HepG2 (cell line): Measurements from ENCODE around the gene PIP5KL1. TPM values are rescaled to one million over a fixed set of nuclear protein-coding genes. Genes with fewer than 3 reads are reported as not detected.

Experiments used
- ATAC-seq: fragments of 200-7000 bp; cut with Tn5 transposase; 3 replicates; pipeline ENCODE4 v1.9.1; 2020; ENCODE audit warnings: mild to moderate bottlenecking, moderate library complexity
- BruUV-seq: library from RNA; stranded (reverse); fragments of 400-500 nt; replicated peaks from 2 replicates; lab custom pipeline; 2021; lab: Mats Ljungman, UMichigan
- CTCF ChIA-PET: fragments of 300-600 bp; formaldehyde crosslinking; extraction: SDS; loops from one replicate; lab custom pipeline; 2021; ENCODE audit warnings: low total read pairs, inconsistent platforms, low intra/inter-chr PET ratio; lab: Yijun Ruan, JAX
- POLR2A ChIA-PET: fragments of 350-600 bp; sonication (Branson Sonifier 250); formaldehyde crosslinking; loops from one replicate; lab custom pipeline; 2020; ENCODE audit warnings: antibody characterized with exemption, inconsistent platforms; lab: Yijun Ruan, JAX
- DNase-seq: peaks from one replicate; pipeline ENCODE4 v3.0.0-alpha.2; 2015; ENCODE audit warnings: low spot score
- FAIRE-seq: peaks from 3 replicates; lab custom pipeline; 2011; peaks lifted over from hg19 to GRCh38; lab: Jason Lieb, UNC
- H2AFZ ChIP-seq: one replicate; pipeline ENCODE4 v1.6.1; 2011; ENCODE audit warnings: low read length, inconsistent platforms
- H3K27ac ChIP-seq: fragments of 300-600 bp; 3 replicates; pipeline ENCODE4 v1.8.0; 2011; ENCODE audit warnings: mixed run types, mild to moderate bottlenecking, mixed read lengths, low read length, inconsistent platforms; ENCODE audit not compliant: insufficient read depth; ENCODE audit errors: extremely low read length
- H3K27me3 ChIP-seq, 2 experiments: fragments of 200-600 bp in 1 of 2; 2 replicates in 1 of 2; 3 replicates in 1 of 2; pipeline versions ENCODE4 v1.6.0 to v1.8.0; 2011; ENCODE audit warnings: low read length in 2 of 2, mild to moderate bottlenecking in 2 of 2, moderate library complexity in 2 of 2, inconsistent platforms in 1 of 2; ENCODE audit not compliant: insufficient read depth in 2 of 2, control insufficient read depth in 1 of 2
- H3K36me3 ChIP-seq, 2 experiments: fragments of 200-600 bp in 1 of 2; replicated peaks in 1 of 2; 2 replicates in 1 of 2; 3 replicates in 1 of 2; pipeline versions ENCODE4 v1.5.1 to v1.8.0; 2011; ENCODE audit warnings: low read length in 2 of 2, inconsistent platforms in 1 of 2; ENCODE audit not compliant: insufficient read depth in 2 of 2, control insufficient read depth in 1 of 2
- H3K4me1 ChIP-seq: 2 replicates; pipeline ENCODE4 v1.5.1; 2012; ENCODE audit warnings: low read length, inconsistent platforms; ENCODE audit not compliant: insufficient read depth
- H3K4me2 ChIP-seq: 2 replicates; pipeline ENCODE4 v1.6.0; 2011; ENCODE audit warnings: low read depth, low read length, inconsistent platforms
- H3K4me3 ChIP-seq, 3 experiments: fragments of 200-600 bp in 1 of 3; sonication (generic), shearing (Covaris generic) in 1 of 3; replicated peaks in 1 of 3; 2 replicates each; pipeline ENCODE4 v1.5.1; 2011 to 2016; ENCODE audit warnings: low read length in 3 of 3, inconsistent platforms in 2 of 3, low read depth in 2 of 3, mild to moderate bottlenecking in 2 of 3, control low read depth in 1 of 3, mixed read lengths in 1 of 3; ENCODE audit not compliant: insufficient read depth in 1 of 3
- H3K79me2 ChIP-seq: one replicate; pipeline ENCODE4 v1.6.1; 2011; ENCODE audit warnings: low read length, inconsistent platforms; ENCODE audit not compliant: insufficient read depth
- H3K9ac ChIP-seq: 2 replicates; pipeline ENCODE4 v1.6.0; 2011; ENCODE audit warnings: mild to moderate bottlenecking, low read depth, low read length, inconsistent platforms; ENCODE audit not compliant: insufficient read depth
- H3K9me3 ChIP-seq: 2 replicates; pipeline ENCODE4 v1.5.1; 2012; ENCODE audit warnings: mild to moderate bottlenecking, low read length
- H4K20me1 ChIP-seq: 2 replicates; pipeline ENCODE4 v1.6.0; 2011; ENCODE audit warnings: inconsistent platforms, mild to moderate bottlenecking, low read length, moderate library complexity; ENCODE audit not compliant: insufficient read depth
- CCDC6 ChIP-seq: sonication (generic); formaldehyde crosslinking; IDR thresholded peaks from 2 replicates; pipeline ENCODE4 v1.8.1; 2022; ENCODE audit warnings: mild to moderate bottlenecking, missing genetic modification reagents, moderate library complexity
- CTCF ChIP-seq: sonication (generic); formaldehyde crosslinking; IDR thresholded peaks from 2 replicates; pipeline ENCODE4 v1.5.0; 2020; ENCODE audit warnings: mild to moderate bottlenecking, missing genetic modification reagents, moderate library complexity
- ELK4 ChIP-seq: sonication (generic); formaldehyde crosslinking; IDR thresholded peaks from 2 replicates; pipeline ENCODE4 v1.9.0; 2021; ENCODE audit warnings: missing genetic modification reagents, borderline replicate concordance
- KLF13 ChIP-seq: sonication (generic); formaldehyde crosslinking; IDR thresholded peaks from 2 replicates; pipeline ENCODE4 v1.4.0; 2020; ENCODE audit warnings: mild to moderate bottlenecking, missing genetic modification reagents
- MAFG ChIP-seq: sonication (generic); formaldehyde crosslinking; IDR thresholded peaks from 2 replicates; pipeline ENCODE4 v1.5.1; 2020; ENCODE audit warnings: mild to moderate bottlenecking, missing genetic modification reagents
- PAWR ChIP-seq: sonication (generic); formaldehyde crosslinking; IDR thresholded peaks from 2 replicates; pipeline ENCODE4 v1.4.0; 2020; ENCODE audit warnings: missing genetic modification reagents, mild to moderate bottlenecking, borderline replicate concordance
- POLR2G ChIP-seq: fragments of 200-400 bp; formaldehyde crosslinking; IDR thresholded peaks from 2 replicates; pipeline ENCODE4 v1.6.1; 2018; ENCODE audit warnings: mild to moderate bottlenecking, low read depth, low read length, moderate library complexity
- ZFP37 ChIP-seq: sonication (generic); formaldehyde crosslinking; IDR thresholded peaks from 2 replicates; pipeline ENCODE4 v1.4.0; 2020; ENCODE audit warnings: missing genetic modification reagents, borderline replicate concordance
- ZNF138 ChIP-seq: sonication (generic); formaldehyde crosslinking; IDR thresholded peaks from 2 replicates; pipeline ENCODE4 v1.5.0; 2020; ENCODE audit warnings: mild to moderate bottlenecking, low read depth, missing genetic modification reagents
- ZNF576 ChIP-seq: sonication (generic); formaldehyde crosslinking; IDR thresholded peaks from 2 replicates; pipeline ENCODE4 v1.4.0; 2020; ENCODE audit warnings: mild to moderate bottlenecking, missing genetic modification reagents
- ZNF687 ChIP-seq: sonication (generic); formaldehyde crosslinking; IDR thresholded peaks from 2 replicates; pipeline ENCODE4 v1.5.1; 2020; ENCODE audit warnings: mild to moderate bottlenecking, missing genetic modification reagents, moderate library complexity
- ZNF7 ChIP-seq: IDR thresholded peaks from 2 replicates; pipeline ENCODE4 v1.6.1; 2016; ENCODE audit warnings: missing biosample characterization, missing genetic modification reagents
- ZNF713 ChIP-seq: sonication (generic); formaldehyde crosslinking; IDR thresholded peaks from 2 replicates; pipeline ENCODE4 v1.4.0; 2020; ENCODE audit warnings: mild to moderate bottlenecking, missing genetic modification reagents
- WGBS: methylation state at CpG from one replicate; pipeline ENCODE4 v1.1.6; 2017; ENCODE audit warnings: low lambda C conversion rate; 5-methylcytosine and 5-hydroxymethylcytosine counted together
- in situ Hi-C: cut with HindIII; loops from 2 replicates; pipeline ENCODE4 v1.10.0; 2017; ENCODE audit warnings: low pct_unique_long_range_greater_than_20kb; ENCODE audit not compliant: extremely low pct_ligation_motif_present
- intact Hi-C: fragments of 100-400 bp; cut with micrococcal nuclease; formaldehyde crosslinking; loops from one replicate; pipeline ENCODE4 v1.10.0; 2022; ENCODE audit not compliant: unreplicated experiment
- polyA plus RNA-seq, 8 experiments: library from polyadenylated mRNA; depleted of rRNA in 3 of 8; stranded (reverse) in 7 of 8; unstranded in 1 of 8; fragments of >200 nt; fragmentation: Illumina TruSeq in 4 of 8; extraction: Trizol in 4 of 8; gene quantifications; 2 replicates each; pipeline versions ENCODE4 v1.2.1 to v1.2.3, GENCODE V29; 2011 to 2016; ENCODE audit warnings: low read depth in 4 of 8, missing spikeins in 1 of 8, mixed read lengths in 1 of 8; ENCODE audit not compliant: insufficient read depth in 1 of 8
- total RNA-seq, 5 experiments: library from RNA; depleted of rRNA; stranded (reverse); fragments of >200 nt; fragmentation: Illumina TruSeq; extraction: Trizol; gene quantifications; 2 replicates each; pipeline ENCODE4 v1.2.3, GENCODE V29; 2016; ENCODE audit warnings: low read depth in 1 of 5

The PIP5KL1 gene
- total and polyA plus RNA-seq, 2 of the 13 experiments (the other 11 are each of a cell fraction or from before 2014, with no cell fraction given): 0.20 to 0.49 TPM

GRCh38 chr9:127966416-127967150, 36.0 kb upstream of the PIP5KL1 start (continued):
- TF ChIP-seq CTCF (CRISPR knock-in tag): no peak
- TF ChIP-seq MAFG: no peak
- no peak for TF ChIP-seq ZNF7
- TF ChIP-seq ZFP37 (CRISPR knock-in tag): no peak
- no peak for TF ChIP-seq ZNF713 (CRISPR knock-in tag)

GRCh38 chr9:127965953-127966352, 35.4 kb upstream of the PIP5KL1 start:
- H3K27ac ChIP-seq: peak overlapping the region; percentile 73
- FAIRE-seq (no peak), ATAC-seq (no peak), DNase-seq (no peak)
- H3K36me3 ChIP-seq: peaks cover 1 to 9% of the 10 kb centered on the region in 2 experiments; a peak in 3 of 5 replicates
- H3K27me3 ChIP-seq: no peaks in the 10 kb centered on the region
- TF ChIP-seq PAWR: no peak
- 0 out of 2 replicates have a peak, but pooled peaks have one; percentile 3 for TF ChIP-seq POLR2G
- TF ChIP-seq ZNF138 (CRISPR knock-in tag): no peak
- peak; percentile 3; the same call in 1 of the 2 replicates for TF ChIP-seq ZNF687 (CRISPR knock-in tag)
- no peak for TF ChIP-seq CCDC6 (CRISPR knock-in tag)
- TF ChIP-seq ZNF576 (CRISPR knock-in tag): no peak
- TF ChIP-seq KLF13 (CRISPR knock-in tag): no peak
- no peak for TF ChIP-seq ELK4 (CRISPR knock-in tag)
- intact Hi-C loops (no loop called here), in situ Hi-C loops (no loop called here)
- ChIA-PET CTCF (no interaction called here), POLR2A (interaction anchor here (0.7 to 3.3 kb wide), 5 partner anchors 11 to 133 kb away, joined by 3 to 9 read pairs (median 3); no protein-coding TSS in a partner anchor)
- 93% methylated on average over 6 of the region's 6 CpGs for WGBS
- BruUV-seq: no TSS peak
- peak overlapping the region; percentile 52 for H3K4me2 ChIP-seq
- H3K9ac ChIP-seq: peak overlapping the region; percentile 44; the same call in 1 of the 2 replicates
- H3K4me3 ChIP-seq: peak overlapping the region in 1 of 3 experiments; percentile 25; a peak in 1 of 6 replicates
- no peak overlapping the region for H2AFZ ChIP-seq
- no peaks in the 10 kb centered on the region for H4K20me1 ChIP-seq
- H3K79me2 ChIP-seq: peaks cover 89% of the 10 kb centered on the region
- peaks cover 64% of the 10 kb centered on the region for H3K4me1 ChIP-seq
- no peaks in the 10 kb centered on the region for H3K9me3 ChIP-seq
